ENCODE data around the gene FASTKD3.

The FASTKD3 gene

GRCh38 chr5:7881091-7881490 lies 12.3 kb upstream of the FASTKD3 start:
- DNase-seq = no peak

GRCh38 chr5:7878381-7878873 lies 9.6 kb upstream of the FASTKD3 start:
- DNase-seq = peak; percentile 46 to 87 (median 68)

- DNase-seq = no peak
These were observed 9.0 kb upstream of the FASTKD3 start for GRCh38 chr5:7877851-7878250.

DNA sequence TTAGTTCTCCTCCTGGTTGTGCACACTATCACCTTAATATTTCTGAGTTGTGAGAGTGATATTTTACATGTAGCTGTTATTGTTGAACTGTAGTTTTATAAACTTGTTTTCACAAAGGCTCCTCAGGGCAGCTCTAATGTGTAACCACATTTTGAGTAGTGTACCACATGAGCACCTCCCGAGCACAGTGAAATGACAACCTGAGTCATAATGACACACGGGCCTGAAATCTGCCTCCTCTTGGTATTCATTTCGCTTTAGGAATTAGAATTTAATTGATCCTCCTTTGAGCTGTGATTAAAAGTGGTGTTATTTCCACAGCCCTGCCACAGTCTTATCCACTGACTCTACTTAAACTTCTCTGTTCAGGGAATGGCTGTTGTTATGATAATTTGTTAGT lies 8.0 kb upstream of the FASTKD3 start:
- DNase-seq = peak in 2 of 4 experiments; percentile 28 to 35

DNA sequence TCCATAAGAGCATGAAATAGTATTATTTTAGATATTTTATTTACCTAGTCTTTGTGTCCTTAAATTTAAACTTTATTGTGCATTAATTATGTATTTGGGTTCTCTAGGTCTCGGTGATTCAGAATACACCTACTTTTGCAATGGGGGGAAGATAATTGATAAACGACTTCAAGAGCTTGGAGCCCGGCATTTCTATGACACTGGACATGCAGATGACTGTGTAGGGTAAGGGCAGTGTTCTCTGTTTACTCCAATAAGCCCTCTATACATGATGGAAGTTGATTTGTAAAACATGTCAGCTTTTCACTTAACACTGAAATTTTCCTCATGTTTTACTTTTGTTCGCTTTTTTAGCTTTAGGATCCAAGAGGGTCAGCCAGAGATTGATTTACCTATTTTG lies 6.3 kb upstream of the FASTKD3 start:
- DNase-seq = no peak

DNA sequence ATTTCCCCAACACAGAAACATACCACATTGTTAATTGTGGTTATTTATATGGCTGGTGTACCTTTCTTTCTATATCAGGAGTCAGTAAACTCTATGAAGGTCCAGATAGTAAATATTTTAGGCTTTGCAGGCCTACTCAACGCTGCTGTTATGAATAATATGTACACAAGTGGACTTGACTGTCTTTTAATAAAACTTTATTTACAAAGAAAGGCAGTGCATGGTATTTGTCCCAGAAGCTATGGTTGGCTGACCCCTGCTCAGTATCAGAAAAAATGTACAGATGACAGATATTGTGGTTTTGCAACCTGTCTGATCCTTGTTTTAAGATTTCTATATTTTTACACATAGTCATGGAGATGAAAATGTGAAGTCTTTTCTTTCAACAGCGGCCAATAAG lies 5.8 kb upstream of the FASTKD3 start:
- DNase-seq = no peak

DNA sequence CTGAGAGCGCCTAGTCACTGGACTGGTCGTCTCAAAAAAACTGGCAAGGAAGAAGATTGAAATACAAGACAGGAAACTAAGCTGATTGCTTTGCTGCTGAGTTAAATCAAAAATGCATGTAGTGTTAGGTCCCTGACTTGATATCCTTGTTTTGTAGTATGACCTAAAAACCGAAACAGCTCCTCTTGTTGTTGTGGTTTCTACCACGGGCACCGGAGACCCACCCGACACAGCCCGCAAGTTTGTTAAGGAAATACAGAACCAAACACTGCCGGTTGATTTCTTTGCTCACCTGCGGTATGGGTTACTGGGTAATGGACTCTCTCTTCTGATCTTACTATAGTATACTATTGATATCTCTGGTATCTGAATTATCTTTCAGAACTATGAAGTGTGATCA lies 4.4 kb upstream of the FASTKD3 start:
- DNase-seq = no peak

DNA sequence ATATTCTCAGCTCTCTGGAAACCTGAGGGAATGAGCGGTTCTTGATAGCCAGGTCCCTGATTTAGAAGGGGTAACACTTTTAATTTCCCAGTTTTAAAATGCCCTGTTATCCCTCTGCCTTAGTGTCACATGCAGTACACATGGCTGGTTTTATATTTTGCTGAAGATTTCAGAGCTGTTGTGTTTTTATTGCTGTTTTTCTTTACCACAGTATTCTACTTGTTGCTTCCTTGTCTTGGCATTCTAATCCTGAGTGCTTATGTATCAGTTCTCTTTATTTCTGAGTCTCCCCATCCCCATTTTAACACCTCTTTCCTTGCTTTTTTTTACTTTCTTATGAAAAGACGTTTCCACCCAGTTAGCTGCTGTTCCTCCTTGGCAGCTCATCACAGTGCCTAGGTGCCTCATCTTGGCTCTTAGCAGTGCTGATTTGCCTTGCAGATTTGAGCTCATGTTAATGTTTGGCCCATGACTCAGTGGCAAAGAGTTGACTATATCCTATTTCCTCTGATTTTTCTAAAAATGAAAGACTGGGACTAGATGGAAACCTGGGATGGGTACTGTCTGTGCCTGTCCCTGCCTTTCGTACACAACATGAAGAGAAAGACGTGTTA lies 3.8 kb upstream of the FASTKD3 start:
- no peak for DNase-seq

- DNase-seq = no peak
These were observed 2.8 kb upstream of the FASTKD3 start for GRCh38 chr5:7871653-7872052.

DNA sequence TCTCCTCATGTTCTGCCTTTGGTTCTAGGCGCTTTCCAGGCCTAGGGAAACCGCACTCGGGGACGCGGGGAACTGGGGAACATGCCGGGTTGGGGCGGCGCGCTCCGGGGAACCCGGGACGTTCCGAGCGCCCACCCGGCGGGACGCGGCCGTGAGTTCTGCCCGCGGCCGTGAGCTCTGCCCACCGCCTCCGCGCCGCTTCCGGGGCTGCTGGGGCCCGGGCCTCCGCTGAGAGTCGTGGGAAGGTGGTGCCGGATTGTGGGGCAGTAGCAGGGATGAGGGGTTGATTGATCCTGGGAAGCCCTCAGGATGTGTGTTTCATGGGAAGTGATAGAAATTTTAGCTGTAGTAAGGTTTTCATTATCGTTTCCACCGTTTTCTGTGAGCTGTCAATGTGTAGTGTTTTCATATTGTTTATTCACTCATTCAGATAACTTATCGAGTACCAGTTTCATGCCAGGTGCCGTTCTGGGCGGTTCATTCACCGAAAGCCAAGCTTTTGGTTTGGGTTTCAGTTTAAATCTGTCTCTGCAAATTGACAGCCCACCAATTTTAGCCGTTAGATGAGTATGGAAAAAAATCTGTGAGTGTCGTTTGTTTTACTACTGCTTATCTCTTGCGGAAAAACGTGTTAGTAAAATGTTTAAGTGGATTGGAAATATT lies 774 bp upstream of the FASTKD3 start:
- DNase-seq = peak; percentile 58 to 83 (median 68)

- DNase-seq = no peak
These were observed 431 bp downstream of the FASTKD3 start for GRCh38 chr5:7868427-7868772.

DNA sequence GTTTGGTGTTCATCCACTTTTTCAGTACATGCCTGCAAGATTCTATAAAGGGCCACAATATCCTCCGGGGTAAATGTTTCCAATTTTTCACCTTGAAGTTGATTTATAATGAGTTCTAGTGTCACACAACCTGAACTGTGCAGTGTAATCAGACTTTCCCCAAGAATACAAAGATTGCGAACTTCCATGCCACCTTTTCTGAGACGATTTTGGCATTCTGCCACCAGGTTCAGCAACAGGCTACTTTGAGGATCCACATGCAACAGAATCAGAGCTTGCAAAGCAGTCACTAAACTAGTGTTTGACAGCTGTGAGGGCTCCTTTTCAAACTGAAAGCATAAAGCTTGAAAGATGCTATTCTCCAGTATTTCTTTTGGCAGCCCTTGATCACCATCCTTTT lies 1.6 kb downstream of the FASTKD3 start:
- no peak for DNase-seq

DNA sequence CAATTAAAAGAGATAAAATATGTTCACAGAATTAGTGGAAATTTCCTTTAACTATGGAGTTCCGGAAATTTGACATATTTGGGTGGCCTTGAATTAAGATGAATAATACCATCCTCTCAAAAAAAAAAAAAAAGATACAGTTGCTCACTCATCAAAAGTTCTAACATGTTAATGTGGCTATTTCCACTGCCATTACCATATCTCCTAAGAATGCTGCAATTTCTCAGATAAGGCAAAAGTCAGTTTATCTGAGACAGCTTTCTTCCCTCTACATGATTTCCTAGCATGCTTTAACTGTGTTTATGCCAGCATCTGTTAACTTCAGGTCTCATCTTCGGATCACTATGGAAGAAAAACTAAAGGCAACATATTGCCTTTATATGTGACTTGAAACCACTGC lies 2.6 kb downstream of the FASTKD3 start:
- no peak for DNase-seq

GRCh38 chr5:7857926-7858632 lies 10.8 kb downstream of the FASTKD3 start:
- DNase-seq = no peak

- no peak for DNase-seq
These were observed 11.5 kb downstream of the FASTKD3 start for GRCh38 chr5:7857361-7857760.

GRCh38 chr5:7856855-7857254 lies 12.0 kb downstream of the FASTKD3 start:
- peak in 3 of 4 experiments; percentile 46 to 54 (median 52) for DNase-seq

DNA sequence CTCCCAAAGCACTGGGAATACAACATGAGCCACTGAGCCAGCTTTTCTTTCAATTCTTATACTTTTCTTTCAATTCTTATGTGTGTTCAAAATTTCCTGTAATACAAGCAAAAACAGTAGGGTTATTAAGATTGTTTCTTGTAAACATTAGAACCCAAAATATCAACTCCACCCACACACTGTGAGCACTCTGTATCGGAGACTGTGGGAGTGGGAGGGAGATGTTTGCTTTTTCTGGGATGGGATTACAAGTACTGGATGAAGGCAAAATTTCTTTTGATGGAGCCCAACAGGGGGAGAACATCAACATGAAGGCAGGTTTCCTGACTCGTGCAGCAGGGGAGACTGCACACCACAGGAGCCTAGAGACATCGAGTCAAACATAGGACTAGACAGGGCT lies 13.2 kb downstream of the FASTKD3 start:
- no peak for DNase-seq

- no peak for DNase-seq
These were observed 15.8 kb downstream of the FASTKD3 start for GRCh38 chr5:7852988-7853387.

DNA sequence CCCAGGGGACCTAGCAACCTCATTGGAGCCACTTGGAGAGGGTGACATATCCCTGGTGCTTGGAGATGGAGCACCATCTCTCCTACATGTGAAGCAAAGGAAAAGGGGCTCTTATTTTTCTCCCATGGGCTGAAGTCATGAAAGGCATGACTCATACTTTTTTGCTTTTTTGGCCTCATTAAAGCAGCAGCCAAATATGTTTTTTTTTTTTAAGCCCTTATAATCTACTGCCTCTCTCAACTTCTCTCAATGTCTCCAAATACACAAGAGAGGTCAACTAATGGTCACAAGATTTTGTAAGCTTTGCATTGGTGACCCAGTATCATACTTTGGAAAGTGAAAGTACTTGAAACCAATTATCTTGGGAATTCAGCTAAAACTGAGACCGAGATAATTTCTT lies 16.3 kb downstream of the FASTKD3 start:
- DNase-seq = no peak

DNA sequence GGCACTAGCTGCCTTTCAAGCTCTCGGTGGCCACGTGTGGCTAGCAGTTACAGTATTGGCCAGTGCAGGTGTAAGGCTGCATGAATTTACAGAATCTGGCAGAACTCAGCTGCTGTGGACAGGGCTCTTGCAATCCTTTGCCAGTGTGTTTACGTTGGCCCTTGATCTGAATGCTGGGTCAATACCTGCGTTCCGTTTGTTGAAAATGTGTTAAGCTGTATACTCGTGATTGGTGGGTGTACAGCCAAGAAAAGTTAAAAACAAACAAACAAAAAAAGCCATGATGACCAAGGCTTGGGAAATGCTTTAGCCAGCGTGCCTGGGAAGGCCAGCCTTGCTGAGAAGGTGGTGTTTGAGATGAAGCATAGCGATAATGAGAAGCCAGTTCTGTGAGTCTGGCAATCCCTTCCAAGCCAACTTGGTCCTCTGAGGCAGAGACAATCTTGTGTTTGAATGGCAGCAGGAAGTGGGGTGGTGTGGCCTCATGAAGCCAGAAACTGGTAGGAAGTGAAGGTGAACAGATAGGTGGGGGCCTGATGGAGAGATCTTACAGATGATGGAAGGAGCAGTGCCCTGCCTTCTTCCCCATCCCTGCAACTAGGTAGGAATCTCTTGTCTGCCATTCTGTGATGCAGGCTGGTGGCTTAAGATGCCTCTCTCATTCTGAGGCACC lies 17.1 kb downstream of the FASTKD3 start:
- no peak for DNase-seq

DNA sequence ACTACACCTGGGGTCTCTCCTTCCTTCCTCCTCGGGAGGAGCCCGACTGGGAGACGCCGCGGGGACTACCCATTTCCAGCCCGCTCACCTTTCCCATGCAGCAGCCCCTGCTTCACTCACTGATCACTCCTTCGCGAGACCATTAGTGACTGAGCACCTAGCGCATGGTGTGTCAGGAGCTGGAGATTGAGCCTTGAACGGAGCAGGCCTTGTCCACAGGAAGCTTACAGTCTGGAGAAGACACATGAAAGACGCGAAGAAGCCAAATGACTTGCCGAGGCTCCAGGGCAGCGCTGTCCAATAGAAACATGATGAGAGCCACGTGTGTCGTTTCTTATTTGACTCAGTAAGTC lies 17.6 kb downstream of the FASTKD3 start:
- no peak for DNase-seq

GRCh38 chr5:7850395-7851239 lies 18.2 kb downstream of the FASTKD3 start, which contains the start of gene CFAP90:
TSS of gene CFAP90 (minus strand) at chr5:7851133. CDS start at chr5:7851021, 112 bp downstream.
- DNase-seq = peak in 2 of 4 experiments; percentile 23 to 24

Data from suppressor macrophage (primary cell).